ENCODE data around the gene CUL1.

DNA sequence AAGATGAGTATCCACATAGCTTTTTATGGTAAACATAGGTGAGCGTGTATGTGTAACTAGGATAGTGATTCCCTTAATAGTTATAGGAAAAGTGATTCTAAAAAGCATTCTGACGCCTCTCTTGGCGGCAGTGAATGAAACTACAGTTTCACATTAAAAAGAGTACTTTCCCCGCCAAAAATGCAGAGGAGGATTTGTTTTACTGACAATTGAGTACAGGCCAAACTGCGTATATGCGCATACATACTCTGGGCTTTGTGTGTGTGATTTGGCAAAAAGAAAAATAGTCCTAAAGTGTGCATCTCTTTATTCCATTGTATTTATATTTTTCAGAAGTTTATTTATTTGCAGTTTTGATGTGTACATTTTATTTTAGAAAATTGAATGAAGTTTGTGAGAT is 10.3 kb downstream of the CUL1 start:
- TF ChIP-seq, protein P1, sequence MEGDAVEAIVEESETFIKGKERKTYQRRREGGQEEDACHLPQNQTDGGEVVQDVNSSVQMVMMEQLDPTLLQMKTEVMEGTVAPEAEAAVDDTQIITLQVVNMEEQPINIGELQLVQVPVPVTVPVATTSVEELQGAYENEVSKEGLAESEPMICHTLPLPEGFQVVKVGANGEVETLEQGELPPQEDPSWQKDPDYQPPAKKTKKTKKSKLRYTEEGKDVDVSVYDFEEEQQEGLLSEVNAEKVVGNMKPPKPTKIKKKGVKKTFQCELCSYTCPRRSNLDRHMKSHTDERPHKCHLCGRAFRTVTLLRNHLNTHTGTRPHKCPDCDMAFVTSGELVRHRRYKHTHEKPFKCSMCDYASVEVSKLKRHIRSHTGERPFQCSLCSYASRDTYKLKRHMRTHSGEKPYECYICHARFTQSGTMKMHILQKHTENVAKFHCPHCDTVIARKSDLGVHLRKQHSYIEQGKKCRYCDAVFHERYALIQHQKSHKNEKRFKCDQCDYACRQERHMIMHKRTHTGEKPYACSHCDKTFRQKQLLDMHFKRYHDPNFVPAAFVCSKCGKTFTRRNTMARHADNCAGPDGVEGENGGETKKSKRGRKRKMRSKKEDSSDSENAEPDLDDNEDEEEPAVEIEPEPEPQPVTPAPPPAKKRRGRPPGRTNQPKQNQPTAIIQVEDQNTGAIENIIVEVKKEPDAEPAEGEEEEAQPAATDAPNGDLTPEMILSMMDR (conservative IDR thresholded peaks at IDR 0.05 in 1 of 2, IDR thresholded peaks at IDR 0.05 in 1 of 2; ENCODE audit: extremely low read depth in 1 of 2, insufficient read depth in 1 of 2, low read depth in 1 of 2, low read length in 2 of 2): no peak
- TF ChIP-seq EZH2 (IDR thresholded peaks at IDR 0.05; ENCODE audit: borderline replicate concordance, low read length): no peak
